ENCODE measurements around the gene CCDC112. TPM values are rescaled to one million over a fixed set of nuclear protein-coding genes. Genes with fewer than 3 reads are reported as not detected.

Gene CCDC112
- total and polyA plus RNA-seq, 8 donors: 5.2 to 70.1 (median 6.8) TPM

DNA sequence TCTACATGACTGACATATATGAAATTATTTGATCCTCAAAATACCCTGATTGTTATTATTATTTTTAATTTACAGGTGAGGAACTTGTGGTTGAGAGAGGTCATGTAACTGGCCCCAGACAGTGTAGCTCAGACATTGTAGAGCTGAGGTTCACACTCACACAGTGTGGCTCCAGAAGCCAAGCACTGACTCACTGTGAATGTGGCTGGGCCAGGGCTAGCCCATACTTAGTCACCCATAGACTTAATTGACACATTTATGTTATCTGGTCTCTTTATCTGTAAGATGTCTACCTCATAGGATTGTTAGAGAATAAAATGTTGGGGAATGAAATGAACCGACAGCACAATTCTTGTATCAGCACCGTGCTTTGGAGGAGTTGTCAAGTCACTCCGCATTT, 24.9 kb upstream of the CCDC112 start:
- H3K27me3 ChIP-seq: no peaks in the 10 kb centered on the region
- H3K4me3 ChIP-seq: no peak overlapping the region
- no peaks in the 10 kb centered on the region for H3K9me3 ChIP-seq
- TF ChIP-seq POLR2AphosphoS5 (IDR thresholded peaks at IDR 0.05) (no peak), POLR2A (IDR thresholded peaks at IDR 0.05) (no peak), EP300 (IDR thresholded peaks at IDR 0.05) (no peak)
- TF ChIP-seq, protein P1, sequence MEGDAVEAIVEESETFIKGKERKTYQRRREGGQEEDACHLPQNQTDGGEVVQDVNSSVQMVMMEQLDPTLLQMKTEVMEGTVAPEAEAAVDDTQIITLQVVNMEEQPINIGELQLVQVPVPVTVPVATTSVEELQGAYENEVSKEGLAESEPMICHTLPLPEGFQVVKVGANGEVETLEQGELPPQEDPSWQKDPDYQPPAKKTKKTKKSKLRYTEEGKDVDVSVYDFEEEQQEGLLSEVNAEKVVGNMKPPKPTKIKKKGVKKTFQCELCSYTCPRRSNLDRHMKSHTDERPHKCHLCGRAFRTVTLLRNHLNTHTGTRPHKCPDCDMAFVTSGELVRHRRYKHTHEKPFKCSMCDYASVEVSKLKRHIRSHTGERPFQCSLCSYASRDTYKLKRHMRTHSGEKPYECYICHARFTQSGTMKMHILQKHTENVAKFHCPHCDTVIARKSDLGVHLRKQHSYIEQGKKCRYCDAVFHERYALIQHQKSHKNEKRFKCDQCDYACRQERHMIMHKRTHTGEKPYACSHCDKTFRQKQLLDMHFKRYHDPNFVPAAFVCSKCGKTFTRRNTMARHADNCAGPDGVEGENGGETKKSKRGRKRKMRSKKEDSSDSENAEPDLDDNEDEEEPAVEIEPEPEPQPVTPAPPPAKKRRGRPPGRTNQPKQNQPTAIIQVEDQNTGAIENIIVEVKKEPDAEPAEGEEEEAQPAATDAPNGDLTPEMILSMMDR (IDR thresholded peaks at IDR 0.05): no peak
- intact Hi-C loops (cut with DNase I; ENCODE audit: low total_unique reads): no loop called here
- peaks cover 0 to 8% (median 0%) of the 10 kb centered on the region in 4 donors for H3K4me1 ChIP-seq
- DNase-seq: peak in 1 of 2 donors; percentile 27
- no peak overlapping the region for H3K27ac ChIP-seq
- 94 to 99% (median 96%) methylated on average over 3 of the region's 3 CpGs for WGBS, 5 donors
- H3K36me3 ChIP-seq: no peaks in the 10 kb centered on the region

DNA sequence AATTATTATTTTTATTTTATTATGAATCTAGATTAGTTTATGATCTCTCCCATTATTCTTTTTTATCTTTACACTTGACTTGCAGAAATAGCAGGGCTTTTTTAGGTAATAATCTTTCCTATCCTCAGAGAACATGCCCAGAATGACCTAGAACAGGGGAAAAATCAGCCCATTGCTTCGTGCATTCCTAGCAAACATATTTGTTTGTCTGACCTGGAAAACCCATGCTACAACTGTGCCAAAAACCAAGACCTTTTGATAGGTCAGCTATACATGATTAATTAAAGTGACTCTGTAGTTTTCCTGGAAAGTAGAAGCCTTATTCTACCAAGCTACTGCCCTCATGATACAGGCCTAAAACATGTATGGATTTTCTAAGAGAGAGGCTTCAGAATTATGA, 24.1 kb upstream of the CCDC112 start:
- Histone ChIP-seq H3K4me3 (no peak overlapping the region), H3K27me3 (no peaks in the 10 kb centered on the region), H3K36me3 (no peaks in the 10 kb centered on the region), H3K9me3 (no peaks in the 10 kb centered on the region), H3K27ac (no peak overlapping the region), H3K4me1 (peaks cover 0 to 5% (median 0%) of the 10 kb centered on the region in 4 donors)
- TF ChIP-seq, protein P1 (IDR thresholded peaks at IDR 0.05): no peak
- TF ChIP-seq POLR2AphosphoS5 (IDR thresholded peaks at IDR 0.05) (no peak), POLR2A (IDR thresholded peaks at IDR 0.05) (no peak), EP300 (IDR thresholded peaks at IDR 0.05) (no peak)
- 14 to 48% (median 29%) methylated on average over 1 of the region's 1 CpG for WGBS, 5 donors
- intact Hi-C loops (cut with DNase I; ENCODE audit: low total_unique reads): no loop called here
- DNase-seq: no peak

DNA sequence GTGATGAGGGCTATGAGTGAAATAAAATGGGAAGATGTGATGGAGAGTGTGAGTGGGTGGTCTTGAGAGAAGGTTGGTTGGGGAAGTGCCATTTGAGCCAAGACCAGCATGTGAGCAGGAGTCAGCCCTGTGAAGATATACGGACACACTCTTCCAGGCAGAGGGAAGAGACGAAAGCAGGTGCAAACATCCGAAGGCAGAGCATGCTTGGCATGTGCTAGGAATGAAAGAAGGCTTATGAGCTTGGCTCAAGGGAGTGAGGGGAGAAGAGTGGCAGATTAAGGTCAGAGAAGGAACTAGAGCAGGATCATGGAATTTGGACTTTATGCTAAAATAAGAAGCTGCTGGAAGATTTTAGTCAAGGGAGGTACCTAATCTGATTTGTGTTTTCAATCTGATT, 23.6 kb upstream of the CCDC112 start:
- 72 to 84% (median 82%) methylated on average over 3 of the region's 3 CpGs for WGBS, 5 donors
- no peak for DNase-seq
- intact Hi-C loops (cut with DNase I; ENCODE audit: low total_unique reads): no loop called here

DNA sequence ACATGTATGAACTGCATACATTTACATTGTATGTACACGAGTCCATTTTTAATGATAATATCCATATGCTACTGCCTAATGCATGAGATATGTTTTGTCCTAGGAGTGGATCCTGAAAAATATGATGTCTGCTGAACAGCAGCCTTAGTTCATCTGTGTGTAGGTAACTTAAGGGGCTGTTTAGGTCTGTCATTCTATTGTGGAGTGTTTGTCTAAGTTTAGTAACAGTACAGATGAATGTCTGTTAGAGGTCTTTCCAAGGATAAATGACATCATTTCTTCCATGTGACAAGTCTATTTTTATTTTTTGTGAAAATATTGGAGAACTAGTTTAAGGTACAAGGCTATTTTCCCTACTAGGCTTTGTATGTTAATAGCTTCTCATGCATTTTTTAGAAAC, 22.6 kb upstream of the CCDC112 start:
- H3K4me1 ChIP-seq: no peaks in the 10 kb centered on the region

More for the DNA sequence above, 23.6 kb upstream of the CCDC112 start:
- H3K36me3 ChIP-seq: no peaks in the 10 kb centered on the region
- TF ChIP-seq POLR2AphosphoS5 (IDR thresholded peaks at IDR 0.05) (no peak), EP300 (IDR thresholded peaks at IDR 0.05) (no peak), POLR2A (IDR thresholded peaks at IDR 0.05) (no peak)
- TF ChIP-seq, protein P1 (IDR thresholded peaks at IDR 0.05): no peak
- H3K27ac ChIP-seq: no peak overlapping the region
- H3K27me3 ChIP-seq: no peaks in the 10 kb centered on the region
- H3K4me1 ChIP-seq: peaks cover 0 to under 1% (median 0%) of the 10 kb centered on the region in 4 donors
- H3K9me3 ChIP-seq: no peaks in the 10 kb centered on the region
- H3K4me3 ChIP-seq: no peak overlapping the region

More for the DNA sequence above, 22.6 kb upstream of the CCDC112 start:
- Histone ChIP-seq H3K4me3 (no peak overlapping the region), H3K27ac (no peak overlapping the region), H3K9me3 (no peaks in the 10 kb centered on the region), H3K36me3 (no peaks in the 10 kb centered on the region), H3K27me3 (no peaks in the 10 kb centered on the region)
- TF ChIP-seq POLR2AphosphoS5 (IDR thresholded peaks at IDR 0.05) (no peak), EP300 (IDR thresholded peaks at IDR 0.05) (no peak), POLR2A (IDR thresholded peaks at IDR 0.05) (no peak)
- TF ChIP-seq, protein P1 (IDR thresholded peaks at IDR 0.05): no peak
- WGBS, 5 donors: 0 to 1% (median 0%) methylated on average over 1 of the region's 1 CpG
- intact Hi-C loops (cut with DNase I; ENCODE audit: low total_unique reads): no loop called here
- no peak for DNase-seq
